GM23338 (cell line): ENCODE data around the gene BBOX1. TPM values are rescaled to one million over a fixed set of nuclear protein-coding genes. Genes with fewer than 3 reads are reported as not detected.

Experiments used
- ATAC-seq: fragments of 200-7000 bp; cut with Tn5 transposase; 3 replicates; pipeline ENCODE4 v1.9.1; 2020
- DNase-seq: peaks from one replicate; pipeline ENCODE4 v3.0.0-alpha.2; 2015; ENCODE audit warnings: low spot score
- H2AFZ ChIP-seq: fragments of 200-600 bp; sonication (generic); 2 replicates; pipeline ENCODE4 v1.8.0; 2016; ENCODE audit warnings: antibody characterized with exemption, mild to moderate bottlenecking, moderate library complexity
- H3F3A ChIP-seq: fragments of 200-600 bp; sonication (generic); replicated peaks from 2 replicates; pipeline ENCODE4 v1.8.0; 2017; ENCODE audit warnings: antibody characterized with exemption, mixed run types, low read depth
- H3K27ac ChIP-seq: fragments of 200-600 bp; sonication (generic); 2 replicates; pipeline ENCODE4 v1.6.1; 2016; ENCODE audit warnings: low read depth
- H3K27me3 ChIP-seq: fragments of 200-600 bp; sonication (generic); 2 replicates; pipeline ENCODE4 v1.8.0; 2016; ENCODE audit warnings: mild to moderate bottlenecking, mixed run types, moderate library complexity; ENCODE audit not compliant: insufficient read depth
- H3K36me3 ChIP-seq: fragments of 200-600 bp; sonication (generic); 2 replicates; pipeline ENCODE4 v1.8.0; 2016; ENCODE audit warnings: mild to moderate bottlenecking; ENCODE audit not compliant: insufficient read depth
- H3K4me1 ChIP-seq: fragments of 200-600 bp; sonication (generic); 2 replicates; pipeline ENCODE4 v1.8.0; 2016; ENCODE audit warnings: mild to moderate bottlenecking, moderate library complexity; ENCODE audit not compliant: insufficient read depth
- H3K4me2 ChIP-seq: fragments of 200-600 bp; sonication (generic); 2 replicates; pipeline ENCODE4 v1.7.1; 2017; ENCODE audit warnings: mixed run types
- H3K4me3 ChIP-seq: fragments of 200-600 bp; sonication (generic); 2 replicates; pipeline ENCODE4 v1.6.1; 2016; ENCODE audit warnings: mixed run types
- H3K79me2 ChIP-seq: fragments of 200-600 bp; sonication (generic); replicated peaks from 2 replicates; pipeline ENCODE4 v1.8.0; 2017; ENCODE audit warnings: mild to moderate bottlenecking; ENCODE audit not compliant: insufficient read depth
- H3K9me2 ChIP-seq: fragments of 200-600 bp; sonication (generic); 2 replicates; pipeline ENCODE4 v1.8.0; 2017; ENCODE audit not compliant: insufficient read depth
- H4K20me1 ChIP-seq: fragments of 200-600 bp; sonication (generic); replicated peaks from 2 replicates; pipeline ENCODE4 v1.8.0; 2017; ENCODE audit warnings: mild to moderate bottlenecking; ENCODE audit not compliant: insufficient read depth
- H3K27ac Mint-ChIP-seq: 2 replicates; pipeline ENCODE4 v1.8.0; 2020; ENCODE audit warnings: inconsistent platforms, mild to moderate bottlenecking, moderate library complexity, mixed read lengths
- H3K27me3 Mint-ChIP-seq: 3 replicates; pipeline ENCODE4 v1.8.0; 2022; ENCODE audit warnings: low read depth, mild to moderate bottlenecking, moderate library complexity, mixed read lengths, inconsistent platforms; ENCODE audit not compliant: insufficient read depth, poor library complexity
- H3K36me3 Mint-ChIP-seq: 3 replicates; pipeline ENCODE4 v1.8.0; 2021; ENCODE audit warnings: low read depth, mild to moderate bottlenecking, inconsistent platforms, moderate library complexity, mixed read lengths
- H3K4me1 Mint-ChIP-seq: 3 replicates; pipeline ENCODE4 v1.8.0; 2020; ENCODE audit warnings: mild to moderate bottlenecking, inconsistent platforms, mixed read lengths
- H3K4me3 Mint-ChIP-seq: 3 replicates; pipeline ENCODE4 v1.8.0; 2021; ENCODE audit warnings: moderate library complexity, mild to moderate bottlenecking, inconsistent platforms, mixed read lengths
- H3K9me3 Mint-ChIP-seq: 3 replicates; pipeline ENCODE4 v1.8.0; 2020; ENCODE audit warnings: moderate library complexity, mild to moderate bottlenecking, inconsistent platforms, mixed read lengths
- CREB1 ChIP-seq: fragments of 250-450 bp; sonication (Bioruptor Pico); IDR thresholded peaks from 2 replicates; pipeline ENCODE4 v1.5.0; 2020; ENCODE audit warnings: low read depth, mild to moderate bottlenecking, moderate library complexity
- EZH2 ChIP-seq: fragments of 200-600 bp; sonication (generic); IDR thresholded peaks from one replicate; pipeline ENCODE4 v1.8.0; 2017; ENCODE audit warnings: antibody characterized with exemption, mild to moderate bottlenecking, low read depth; ENCODE audit not compliant: unreplicated experiment
- EZH2phosphoT487 ChIP-seq: fragments of 200-600 bp; sonication (generic); IDR thresholded peaks from one replicate; pipeline ENCODE4 v1.8.1; 2018; ENCODE audit warnings: antibody characterized with exemption; ENCODE audit not compliant: unreplicated experiment
- NANOG ChIP-seq: IDR thresholded peaks from 2 replicates; pipeline ENCODE4 v1.6.1; 2016; ENCODE audit warnings: antibody characterized with exemption, borderline replicate concordance
- ZNF114 ChIP-seq: fragments of 250-450 bp; sonication (Bioruptor Pico); IDR thresholded peaks from 2 replicates; pipeline ENCODE4 v1.5.0; 2020; ENCODE audit warnings: mild to moderate bottlenecking, moderate library complexity
- ZNF331 ChIP-seq: fragments of 250-450 bp; sonication (Bioruptor Pico); IDR thresholded peaks from 2 replicates; pipeline ENCODE4 v1.5.0; 2020; ENCODE audit warnings: low read depth, mild to moderate bottlenecking, moderate library complexity
- polyA plus RNA-seq: library from polyadenylated mRNA; unstranded; fragments of >200 nt; fragmentation: Nextera tagmentation; extraction: Ambion mirVana; gene quantifications from 2 replicates; pipeline ENCODE4 v1.2.1, GENCODE V29; 2016
- total RNA-seq: library from RNA; depleted of rRNA; stranded (reverse); fragments of >200 nt; shearing (Covaris generic); gene quantifications from 2 replicates; pipeline ENCODE4 v1.2.3, GENCODE V29; 2014
- TF ChIP-seq, protein P1 (sequence below), 2 experiments: fragments of 200-600 bp in 1 of 2; sonication (generic) in 1 of 2; conservative IDR thresholded peaks; 2 replicates each; pipeline versions ENCODE4 v1.5.1 to v1.6.1; 2016 to 2017; ENCODE audit warnings: antibody characterized with exemption in 2 of 2, low read depth in 2 of 2, mild to moderate bottlenecking in 2 of 2, moderate library complexity in 1 of 2
- TF ChIP-seq, protein P2 (sequence below): IDR thresholded peaks from 2 replicates; pipeline ENCODE4 v1.6.1; 2016; ENCODE audit warnings: antibody characterized with exemption
- TF ChIP-seq, protein P3 (sequence below): IDR thresholded peaks from one replicate; pipeline ENCODE4 v1.6.1; 2018; ENCODE audit warnings: antibody characterized with exemption; ENCODE audit not compliant: unreplicated experiment

The BBOX1 gene
- total and polyA plus RNA-seq, 2 experiments from 2014 or later = not detected

DNA sequence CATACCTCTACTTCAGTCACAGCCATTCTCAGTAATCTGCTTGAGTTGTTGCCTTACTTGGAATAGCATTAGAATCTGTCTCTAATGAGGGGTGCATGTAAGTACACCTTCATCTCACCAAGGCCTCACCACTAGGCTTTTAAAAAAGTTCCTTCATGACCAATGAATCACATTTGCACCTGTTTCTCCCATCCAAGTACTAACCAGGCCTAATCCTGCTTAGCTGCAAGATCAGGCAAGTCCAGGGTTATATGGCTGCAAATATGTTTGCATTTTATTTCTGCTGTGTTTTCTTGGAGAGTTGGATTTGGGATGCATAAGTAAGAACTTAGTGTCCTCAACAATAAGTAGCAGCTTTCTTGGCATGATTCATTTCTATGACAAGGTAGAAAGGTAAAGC, 66.9 kb downstream of the BBOX1 start:
- no peaks in the 10 kb centered on the region for H3K4me1 Mint-ChIP-seq
- ATAC-seq = no peak
- H4K20me1 ChIP-seq = no peaks in the 10 kb centered on the region
- H3K4me3 ChIP-seq = no peak overlapping the region
- H3K27me3 ChIP-seq = no peaks in the 10 kb centered on the region
- no peak overlapping the region for H3K27ac Mint-ChIP-seq
- no peaks in the 10 kb centered on the region for H3K36me3 Mint-ChIP-seq
- H3K4me1 ChIP-seq = no peaks in the 10 kb centered on the region
- H3K4me3 Mint-ChIP-seq = no peak overlapping the region
- H3K9me2 ChIP-seq = no peaks in the 10 kb centered on the region
- H3F3A ChIP-seq = no peaks in the 10 kb centered on the region
- H3K36me3 ChIP-seq = no peaks in the 10 kb centered on the region
- H3K79me2 ChIP-seq = no peaks in the 10 kb centered on the region
- peaks cover 4% of the 10 kb centered on the region; the same call in 1 of the 3 replicates for H3K9me3 Mint-ChIP-seq
- no peak for TF ChIP-seq ZNF114 (CRISPR knock-in tag)
- no peak for TF ChIP-seq EZH2
- TF ChIP-seq, protein P1, sequence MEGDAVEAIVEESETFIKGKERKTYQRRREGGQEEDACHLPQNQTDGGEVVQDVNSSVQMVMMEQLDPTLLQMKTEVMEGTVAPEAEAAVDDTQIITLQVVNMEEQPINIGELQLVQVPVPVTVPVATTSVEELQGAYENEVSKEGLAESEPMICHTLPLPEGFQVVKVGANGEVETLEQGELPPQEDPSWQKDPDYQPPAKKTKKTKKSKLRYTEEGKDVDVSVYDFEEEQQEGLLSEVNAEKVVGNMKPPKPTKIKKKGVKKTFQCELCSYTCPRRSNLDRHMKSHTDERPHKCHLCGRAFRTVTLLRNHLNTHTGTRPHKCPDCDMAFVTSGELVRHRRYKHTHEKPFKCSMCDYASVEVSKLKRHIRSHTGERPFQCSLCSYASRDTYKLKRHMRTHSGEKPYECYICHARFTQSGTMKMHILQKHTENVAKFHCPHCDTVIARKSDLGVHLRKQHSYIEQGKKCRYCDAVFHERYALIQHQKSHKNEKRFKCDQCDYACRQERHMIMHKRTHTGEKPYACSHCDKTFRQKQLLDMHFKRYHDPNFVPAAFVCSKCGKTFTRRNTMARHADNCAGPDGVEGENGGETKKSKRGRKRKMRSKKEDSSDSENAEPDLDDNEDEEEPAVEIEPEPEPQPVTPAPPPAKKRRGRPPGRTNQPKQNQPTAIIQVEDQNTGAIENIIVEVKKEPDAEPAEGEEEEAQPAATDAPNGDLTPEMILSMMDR (conservative IDR thresholded peaks at IDR 0.05; ENCODE audit: low read depth in 2 of 2) = no peak
- no peak for TF ChIP-seq ZNF331
- no peak for TF ChIP-seq NANOG
- DNase-seq = no peak
- no peak overlapping the region for H3K27ac ChIP-seq
- H3K27me3 Mint-ChIP-seq = no peaks in the 10 kb centered on the region
- H3K4me2 ChIP-seq = no peak overlapping the region
- H2AFZ ChIP-seq = no peak overlapping the region

GRCh38 chr11:27108809-27109208, 68.2 kb downstream of the BBOX1 start:
- no peak overlapping the region for H3K27ac ChIP-seq
- no peak overlapping the region for H3K4me2 ChIP-seq
- H3K4me3 ChIP-seq = no peak overlapping the region
- no peaks in the 10 kb centered on the region for H3K27me3 Mint-ChIP-seq
- no peak overlapping the region for H2AFZ ChIP-seq
- peaks cover 4% of the 10 kb centered on the region; the same call in 1 of the 3 replicates for H3K9me3 Mint-ChIP-seq
- no peaks in the 10 kb centered on the region for H3F3A ChIP-seq
- H3K27me3 ChIP-seq = no peaks in the 10 kb centered on the region
- H4K20me1 ChIP-seq = no peaks in the 10 kb centered on the region
- TF ChIP-seq ZNF114 (CRISPR knock-in tag) = no peak
- TF ChIP-seq EZH2phosphoT487 = no peak
- TF ChIP-seq, protein P2, sequence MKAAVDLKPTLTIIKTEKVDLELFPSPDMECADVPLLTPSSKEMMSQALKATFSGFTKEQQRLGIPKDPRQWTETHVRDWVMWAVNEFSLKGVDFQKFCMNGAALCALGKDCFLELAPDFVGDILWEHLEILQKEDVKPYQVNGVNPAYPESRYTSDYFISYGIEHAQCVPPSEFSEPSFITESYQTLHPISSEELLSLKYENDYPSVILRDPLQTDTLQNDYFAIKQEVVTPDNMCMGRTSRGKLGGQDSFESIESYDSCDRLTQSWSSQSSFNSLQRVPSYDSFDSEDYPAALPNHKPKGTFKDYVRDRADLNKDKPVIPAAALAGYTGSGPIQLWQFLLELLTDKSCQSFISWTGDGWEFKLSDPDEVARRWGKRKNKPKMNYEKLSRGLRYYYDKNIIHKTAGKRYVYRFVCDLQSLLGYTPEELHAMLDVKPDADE = no peak
- TF ChIP-seq EZH2 = no peak
- TF ChIP-seq, protein P3, sequence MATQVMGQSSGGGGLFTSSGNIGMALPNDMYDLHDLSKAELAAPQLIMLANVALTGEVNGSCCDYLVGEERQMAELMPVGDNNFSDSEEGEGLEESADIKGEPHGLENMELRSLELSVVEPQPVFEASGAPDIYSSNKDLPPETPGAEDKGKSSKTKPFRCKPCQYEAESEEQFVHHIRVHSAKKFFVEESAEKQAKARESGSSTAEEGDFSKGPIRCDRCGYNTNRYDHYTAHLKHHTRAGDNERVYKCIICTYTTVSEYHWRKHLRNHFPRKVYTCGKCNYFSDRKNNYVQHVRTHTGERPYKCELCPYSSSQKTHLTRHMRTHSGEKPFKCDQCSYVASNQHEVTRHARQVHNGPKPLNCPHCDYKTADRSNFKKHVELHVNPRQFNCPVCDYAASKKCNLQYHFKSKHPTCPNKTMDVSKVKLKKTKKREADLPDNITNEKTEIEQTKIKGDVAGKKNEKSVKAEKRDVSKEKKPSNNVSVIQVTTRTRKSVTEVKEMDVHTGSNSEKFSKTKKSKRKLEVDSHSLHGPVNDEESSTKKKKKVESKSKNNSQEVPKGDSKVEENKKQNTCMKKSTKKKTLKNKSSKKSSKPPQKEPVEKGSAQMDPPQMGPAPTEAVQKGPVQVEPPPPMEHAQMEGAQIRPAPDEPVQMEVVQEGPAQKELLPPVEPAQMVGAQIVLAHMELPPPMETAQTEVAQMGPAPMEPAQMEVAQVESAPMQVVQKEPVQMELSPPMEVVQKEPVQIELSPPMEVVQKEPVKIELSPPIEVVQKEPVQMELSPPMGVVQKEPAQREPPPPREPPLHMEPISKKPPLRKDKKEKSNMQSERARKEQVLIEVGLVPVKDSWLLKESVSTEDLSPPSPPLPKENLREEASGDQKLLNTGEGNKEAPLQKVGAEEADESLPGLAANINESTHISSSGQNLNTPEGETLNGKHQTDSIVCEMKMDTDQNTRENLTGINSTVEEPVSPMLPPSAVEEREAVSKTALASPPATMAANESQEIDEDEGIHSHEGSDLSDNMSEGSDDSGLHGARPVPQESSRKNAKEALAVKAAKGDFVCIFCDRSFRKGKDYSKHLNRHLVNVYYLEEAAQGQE = no peak
- no peak for TF ChIP-seq NANOG
- TF ChIP-seq CREB1 (CRISPR knock-in tag) = no peak
- no peak for TF ChIP-seq ZNF331
- H3K36me3 Mint-ChIP-seq = no peaks in the 10 kb centered on the region
- no peak overlapping the region for H3K4me3 Mint-ChIP-seq
- H3K79me2 ChIP-seq = no peaks in the 10 kb centered on the region
- no peaks in the 10 kb centered on the region for H3K9me2 ChIP-seq
- DNase-seq (no peak), ATAC-seq (no peak)
- H3K4me1 Mint-ChIP-seq = no peaks in the 10 kb centered on the region
- H3K27ac Mint-ChIP-seq = no peak overlapping the region
- H3K36me3 ChIP-seq = no peaks in the 10 kb centered on the region
- no peaks in the 10 kb centered on the region for H3K4me1 ChIP-seq
